Right atrium auricular region (tissue), 2 donors: ENCODE data around the gene DLEC1. TPM values are rescaled to one million over a fixed set of nuclear protein-coding genes. Genes with fewer than 3 reads are reported as not detected.

ENCODE experiments used
- DNase-seq: peaks from one replicate; pipeline ENCODE4 v3.0.0-alpha.2; 2019; ENCODE audit warnings: low spot score
- H3K27ac ChIP-seq, 2 donors: fragments of 200-600 bp; sonication (generic); 1 replicate in 1 of 2; 2 replicates in 1 of 2; pipeline ENCODE4 v1.5.1; 2016 to 2019
- H3K27me3 ChIP-seq, 2 donors: fragments of 200-600 bp; sonication (generic); one replicate each; pipeline versions ENCODE4 v1.5.1 to v1.6.0; 2017 to 2019
- H3K36me3 ChIP-seq: fragments of 200-600 bp; sonication (generic); one replicate; pipeline ENCODE4 v1.5.1; 2016
- H3K4me1 ChIP-seq, 2 donors: fragments of 200-600 bp; sonication (generic); one replicate each; pipeline versions ENCODE4 v1.5.1 to v1.6.0; 2017 to 2019
- H3K4me3 ChIP-seq, 2 donors: fragments of 200-600 bp; sonication (generic); 1 replicate in 1 of 2; 2 replicates in 1 of 2; pipeline ENCODE4 v1.5.1; 2017 to 2019; ENCODE audit warnings: mild to moderate bottlenecking in 1 of 2, moderate library complexity in 1 of 2
- H3K9me3 ChIP-seq, 2 donors: fragments of 200-600 bp; sonication (generic); one replicate each; pipeline ENCODE4 v1.5.1; 2019
- CTCF ChIP-seq, 2 donors: fragments of 200-600 bp; sonication (generic); IDR thresholded peaks; one replicate each; pipeline ENCODE4 v1.5.1; 2019; ENCODE audit warnings: antibody characterized with exemption in 2 of 2
- total RNA-seq, 2 donors: library from RNA; depleted of rRNA; stranded (reverse); fragments of >200 nt; gene quantifications; one replicate each; pipeline ENCODE4 v1.1.0, GENCODE V29; 2016

Gene DLEC1
- total RNA-seq, 2 donors from 2014 or later, result 0.22 to 0.35 TPM

DNA sequence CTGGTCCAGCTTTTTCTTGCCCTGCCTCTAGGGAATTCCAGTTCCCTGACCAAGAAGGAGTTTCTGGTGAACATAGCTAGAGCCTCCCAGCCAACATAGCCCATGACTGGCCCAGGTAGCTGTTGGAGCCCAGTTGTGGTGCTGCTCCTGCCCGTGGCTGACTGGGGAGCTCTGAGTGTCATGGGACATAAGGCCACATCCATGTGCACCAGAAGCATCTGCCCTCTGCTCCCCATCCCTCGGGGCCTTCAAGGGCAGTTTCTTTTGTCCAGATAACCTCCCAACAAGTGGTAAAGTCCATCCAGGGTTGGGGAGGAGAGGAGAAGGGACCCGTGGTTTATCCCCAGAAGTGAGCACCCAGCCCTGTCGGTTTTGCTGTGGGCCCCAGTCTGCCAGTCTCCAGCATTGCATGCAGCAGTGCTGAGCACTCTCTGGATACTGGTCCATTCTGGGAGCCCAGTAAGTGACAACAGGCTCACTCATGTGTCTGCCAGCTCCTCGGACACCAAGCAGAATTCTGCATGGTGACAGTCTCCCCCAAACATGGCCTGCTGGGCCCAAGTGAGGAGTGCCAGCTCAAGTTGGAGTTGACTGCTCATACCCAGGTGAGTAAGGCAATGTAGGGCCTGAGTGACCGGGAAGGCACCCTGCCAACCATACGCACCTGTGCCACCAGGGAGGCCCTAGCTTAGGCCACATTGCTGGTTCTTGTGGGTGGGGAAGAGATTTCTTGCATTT lies 69.1 kb downstream of the DLEC1 start:
- no peak overlapping the region for H3K4me3 ChIP-seq
- H3K9me3 ChIP-seq, result peaks cover 0 to 14% of the 10 kb centered on the region in 2 donors
- DNase-seq, result no peak
- H3K4me1 ChIP-seq, result no peaks in the 10 kb centered on the region
- H3K27me3 ChIP-seq, result no peaks in the 10 kb centered on the region
- TF ChIP-seq CTCF (IDR thresholded peaks at IDR 0.05), result no peak
- H3K36me3 ChIP-seq, result no peaks in the 10 kb centered on the region
- no peak overlapping the region for H3K27ac ChIP-seq

DNA sequence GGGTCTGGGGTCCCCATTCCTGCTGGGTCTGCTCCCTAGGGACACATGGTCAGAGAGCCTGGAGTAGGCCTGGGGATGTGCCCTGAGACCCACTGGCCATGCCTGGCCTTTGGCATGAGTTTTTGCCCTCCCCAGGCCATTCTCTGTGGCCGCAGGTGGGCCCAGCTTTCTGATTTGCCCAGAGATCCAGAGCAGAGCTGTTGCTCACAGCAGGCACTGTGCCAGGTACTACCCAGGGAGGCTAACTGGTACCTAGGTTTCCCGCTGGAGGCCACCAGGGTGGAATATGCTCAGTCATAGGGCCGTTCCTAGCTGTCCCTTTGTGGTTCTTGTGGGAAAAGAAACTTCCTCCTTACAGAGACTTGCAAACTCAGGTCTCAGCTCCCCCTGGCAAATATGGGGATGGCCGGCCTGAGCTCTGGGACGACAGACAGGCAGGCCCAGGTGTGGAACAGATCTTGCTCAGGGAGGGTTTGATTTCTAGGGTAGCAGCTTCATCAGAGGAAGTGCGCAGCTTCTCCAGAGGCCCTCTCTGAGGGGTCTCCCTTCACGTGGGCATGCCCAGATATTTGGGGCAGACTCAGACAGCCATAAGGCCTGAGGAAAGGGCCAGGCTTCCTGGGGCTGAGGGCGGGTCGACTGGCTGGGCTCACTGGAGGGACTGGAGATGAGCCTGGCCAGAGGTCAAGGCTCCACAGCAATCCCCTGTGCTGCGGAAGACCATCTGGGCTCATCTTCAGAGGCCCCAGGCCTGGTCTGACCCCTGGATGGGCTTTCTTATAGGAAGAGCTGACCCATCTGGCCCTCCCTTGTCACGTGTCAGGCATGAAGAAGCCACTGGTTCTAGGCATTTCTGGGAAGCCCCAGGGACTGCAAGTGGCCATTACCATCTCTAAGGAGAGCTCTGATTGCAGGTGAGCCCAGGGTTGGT lies 69.9 kb downstream of the DLEC1 start:
- Histone ChIP-seq H3K27ac (no peak overlapping the region), H3K27me3 (no peaks in the 10 kb centered on the region), H3K4me3 (no peak overlapping the region), H3K36me3 (no peaks in the 10 kb centered on the region), H3K4me1 (no peaks in the 10 kb centered on the region), H3K9me3 (peaks cover 0 to 14% of the 10 kb centered on the region in 2 donors)
- no peak for DNase-seq
- no peak for TF ChIP-seq CTCF (IDR thresholded peaks at IDR 0.05)

DNA sequence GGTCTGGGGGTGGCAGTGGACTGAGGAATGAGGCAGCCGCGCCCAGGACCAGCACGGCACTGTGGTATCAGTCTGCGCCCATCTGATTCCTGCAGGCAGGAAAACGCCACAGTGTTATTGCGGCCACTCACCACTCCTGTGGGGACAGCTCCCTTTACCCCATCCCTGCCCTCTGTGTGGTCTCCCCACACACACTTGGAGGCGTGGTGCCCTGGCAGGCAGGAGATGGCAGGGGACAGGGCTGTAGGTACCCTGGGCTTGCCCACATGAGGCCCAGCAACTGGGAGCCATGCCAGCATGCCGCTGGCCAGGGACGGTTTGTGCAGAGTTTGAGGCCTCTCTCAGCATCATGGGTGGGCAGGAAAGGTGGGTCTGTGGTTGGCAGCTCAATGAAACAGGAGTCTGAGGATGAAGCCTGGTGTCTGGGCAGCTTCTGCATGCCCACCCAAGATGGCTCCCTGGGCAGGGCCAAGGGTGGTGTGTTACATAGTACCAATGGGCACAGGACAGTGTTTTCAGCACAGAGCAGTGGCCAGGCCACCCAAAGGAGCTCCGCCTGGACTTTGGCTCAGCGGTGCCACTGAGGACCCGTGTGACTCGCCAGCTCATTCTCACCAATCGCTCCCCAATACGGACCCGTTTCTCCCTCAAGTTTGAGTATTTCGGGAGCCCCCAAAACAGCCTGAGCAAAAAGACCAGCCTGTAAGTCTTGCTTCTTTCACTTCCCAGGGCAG lies 70.7 kb downstream of the DLEC1 start:
- no peak for TF ChIP-seq CTCF (IDR thresholded peaks at IDR 0.05)
- H3K27me3 ChIP-seq, result no peaks in the 10 kb centered on the region
- H3K36me3 ChIP-seq, result no peaks in the 10 kb centered on the region
- no peak overlapping the region for H3K4me3 ChIP-seq
- DNase-seq, result no peak
- H3K9me3 ChIP-seq, result peaks cover 0 to 8% of the 10 kb centered on the region in 2 donors
- H3K4me1 ChIP-seq, result no peaks in the 10 kb centered on the region
- H3K27ac ChIP-seq, result no peak overlapping the region

- no peaks in the 10 kb centered on the region for H3K36me3 ChIP-seq
Observed at GRCh38 chr3:38110314-38111050, 71.5 kb downstream of the DLEC1 start.

More at GRCh38 chr3:38110314-38111050, 71.5 kb downstream of the DLEC1 start:
- no peak for DNase-seq
- peaks cover 0 to under 1% of the 10 kb centered on the region in 2 donors for H3K9me3 ChIP-seq
- H3K4me1 ChIP-seq, result no peaks in the 10 kb centered on the region
- H3K4me3 ChIP-seq, result no peak overlapping the region
- H3K27ac ChIP-seq, result no peak overlapping the region
- TF ChIP-seq CTCF (IDR thresholded peaks at IDR 0.05), result no peak
- no peaks in the 10 kb centered on the region for H3K27me3 ChIP-seq
